ENCODE measurements around the gene LAMA1. TPM values are rescaled to one million over a fixed set of nuclear protein-coding genes. Genes with fewer than 3 reads are reported as not detected.

The LAMA1 gene
- total RNA-seq, 2 donors from 2014 or later, result 0.27 to 0.89 TPM

GRCh38 chr18:7112936-7113335, 4.7 kb downstream of the LAMA1 start:
- intact Hi-C loops (cut with DNase I), result no loop called here
- ATAC-seq (no peak), DNase-seq (no peak)

DNA sequence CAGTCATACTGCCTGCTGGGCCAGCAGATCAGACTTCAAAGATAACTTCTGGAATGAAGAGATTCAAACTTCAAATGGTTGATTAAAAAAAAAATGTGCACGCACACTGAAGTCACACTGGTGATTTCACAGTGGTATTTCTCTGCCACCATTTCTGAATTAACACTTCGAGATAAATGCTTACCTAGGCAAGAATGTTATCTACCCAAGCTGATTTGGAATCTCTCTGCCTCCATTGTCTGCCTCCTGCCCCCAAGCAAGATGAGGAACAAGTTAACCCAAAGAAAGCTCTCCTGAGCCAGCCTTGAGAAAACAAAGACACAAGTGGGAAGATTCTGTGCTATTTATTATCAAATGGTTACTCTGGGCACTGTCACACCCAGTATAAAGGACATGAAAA, 6.5 kb downstream of the LAMA1 start:
- intact Hi-C loops (cut with DNase I), result no loop called here
- no peak for DNase-seq
- no peak for ATAC-seq

- intact Hi-C loops (cut with DNase I), result no loop called here
- ATAC-seq (no peak), DNase-seq (no peak)
Observed at GRCh38 chr18:7105943-7106342, 11.7 kb downstream of the LAMA1 start.

GRCh38 chr18:7105268-7105667, 12.3 kb downstream of the LAMA1 start:
- ATAC-seq, result no peak
- no peak for DNase-seq
- intact Hi-C loops (cut with DNase I), result no loop called here

DNA sequence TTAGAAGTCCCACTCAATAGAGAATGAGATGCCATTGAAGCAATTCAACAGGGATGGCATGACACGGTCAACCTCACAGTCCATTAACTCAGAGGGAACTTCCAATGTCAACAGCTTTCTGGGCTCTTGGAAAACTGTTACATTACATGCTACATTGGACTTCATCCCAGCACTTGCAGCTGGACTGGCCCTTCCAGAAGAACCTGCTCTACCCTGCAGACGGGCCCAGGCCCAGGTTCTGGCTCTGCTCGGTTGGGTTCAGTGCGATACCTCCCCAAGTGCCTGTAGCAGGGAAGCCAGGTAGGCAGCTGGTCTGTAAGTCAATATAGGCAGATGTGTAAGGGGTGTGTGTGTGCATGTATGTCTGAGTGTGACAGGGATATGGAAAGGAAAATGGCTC, 12.9 kb downstream of the LAMA1 start:
- ATAC-seq (no peak), DNase-seq (no peak)
- intact Hi-C loops (cut with DNase I), result no loop called here

DNA sequence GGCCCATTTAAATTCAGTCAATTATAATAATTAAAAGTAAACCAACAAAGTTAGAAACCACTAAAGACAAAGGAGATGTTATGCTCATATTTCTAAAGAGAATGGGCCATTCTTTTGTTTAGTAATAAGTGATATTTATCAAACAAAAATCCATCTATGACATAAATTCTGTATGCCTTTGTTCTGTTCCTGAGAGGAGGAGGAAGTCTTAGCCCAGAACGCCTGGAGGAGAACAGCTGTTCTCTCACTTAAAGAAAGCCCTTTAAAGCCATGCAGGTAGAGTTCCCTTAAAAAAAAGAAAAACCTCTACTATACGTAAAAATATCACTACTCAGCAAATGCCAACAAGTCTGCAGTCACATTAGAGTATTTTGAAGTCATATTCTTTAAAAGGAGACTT, 15.5 kb downstream of the LAMA1 start:
- intact Hi-C loops (cut with DNase I), result no loop called here
- no peak for DNase-seq
- ATAC-seq, result no peak

DNA sequence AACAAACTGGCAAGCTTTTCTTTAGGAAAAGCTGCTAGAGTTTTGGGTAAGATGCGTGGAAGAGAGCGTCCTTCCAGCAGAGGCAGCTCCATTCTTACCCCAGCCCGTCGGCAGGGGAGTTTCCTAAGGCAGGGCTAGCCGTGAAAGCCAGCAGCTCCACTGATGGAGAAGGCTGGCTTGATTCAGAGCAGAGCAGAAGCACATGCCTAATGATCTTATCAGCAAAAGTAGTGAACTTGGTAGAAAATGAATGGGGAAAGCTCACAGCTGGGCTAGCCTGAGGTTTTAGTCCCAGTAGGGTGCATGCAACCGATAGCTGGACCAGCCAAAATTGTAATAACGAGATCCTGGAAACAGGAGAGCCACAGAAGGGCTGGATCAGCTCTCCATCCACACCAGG, 20.8 kb downstream of the LAMA1 start:
- no peak for DNase-seq
- intact Hi-C loops (cut with DNase I), result no loop called here
- no peak for ATAC-seq

DNA sequence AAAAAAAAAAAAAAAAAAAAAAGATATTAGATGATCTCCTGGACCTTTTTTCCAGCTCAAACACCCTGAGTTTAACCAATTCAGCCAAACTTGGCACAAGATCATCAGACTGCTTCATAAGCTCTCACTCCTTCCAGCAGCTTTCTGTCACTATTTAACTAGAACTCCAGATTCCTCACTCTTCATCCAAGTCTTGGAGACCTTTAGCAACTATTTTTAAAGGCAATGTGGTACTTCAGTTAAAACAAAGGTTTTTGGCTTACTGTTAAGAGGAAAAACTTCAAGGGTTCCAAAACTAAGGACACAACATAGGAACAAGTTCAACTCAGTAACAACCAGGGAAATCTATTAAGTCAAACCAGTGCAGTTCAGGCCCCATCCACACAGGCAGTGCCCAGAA, 23.2 kb downstream of the LAMA1 start:
- ATAC-seq (no peak), DNase-seq (no peak)
- intact Hi-C loops (cut with DNase I), result no loop called here

DNA sequence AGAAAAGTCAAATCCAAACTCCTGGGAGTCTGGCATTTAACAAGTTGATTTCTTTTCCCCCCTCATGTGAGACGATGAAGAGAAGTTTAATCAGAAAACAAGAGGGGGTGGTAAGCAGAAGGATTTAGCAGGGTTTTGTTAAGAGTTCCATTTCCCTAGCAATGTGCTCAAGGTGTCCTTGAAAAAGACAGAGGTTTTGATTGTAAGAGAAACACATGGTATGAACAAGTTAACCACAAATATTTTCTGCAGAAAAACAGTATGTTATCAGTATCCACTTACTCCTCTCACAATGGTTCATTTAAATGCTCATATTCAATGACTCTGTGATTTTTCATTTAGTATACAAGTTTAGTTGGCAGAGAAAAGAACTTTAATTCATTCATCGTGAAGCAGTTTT, 26.8 kb downstream of the LAMA1 start:
- ATAC-seq (no peak), DNase-seq (no peak)
- intact Hi-C loops (cut with DNase I), result no loop called here

DNA sequence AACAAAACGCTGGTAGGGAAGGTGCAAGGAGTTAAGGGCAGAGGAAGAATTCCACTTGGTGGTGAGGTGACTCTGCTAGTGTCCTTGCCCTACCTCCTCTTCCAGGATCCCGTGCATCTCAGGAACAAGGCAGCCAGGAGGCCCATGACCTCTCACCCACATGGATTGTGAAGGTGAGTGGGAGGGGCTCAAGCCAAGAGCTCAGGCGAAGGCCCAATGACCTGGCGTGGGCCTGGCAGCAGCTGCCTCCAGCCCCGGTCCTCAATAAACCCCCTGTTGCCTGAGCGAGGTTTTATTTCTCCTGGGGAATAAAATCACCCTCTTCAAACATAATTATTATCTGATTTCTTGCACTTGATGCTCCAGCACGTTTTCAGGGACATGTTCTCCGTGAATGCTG, 28.2 kb downstream of the LAMA1 start:
- ATAC-seq, result no peak
- intact Hi-C loops (cut with DNase I), result no loop called here
- no peak for DNase-seq

- ATAC-seq, result peak in 1 of 2 donors; percentile 86
- DNase-seq, result no peak
- intact Hi-C loops (cut with DNase I), result no loop called here
Observed at GRCh38 chr18:7084080-7085065, 33.2 kb downstream of the LAMA1 start.

- DNase-seq (no peak), ATAC-seq (no peak)
- intact Hi-C loops (cut with DNase I), result no loop called here
Observed at GRCh38 chr18:7082671-7083070, 34.9 kb downstream of the LAMA1 start.

DNA sequence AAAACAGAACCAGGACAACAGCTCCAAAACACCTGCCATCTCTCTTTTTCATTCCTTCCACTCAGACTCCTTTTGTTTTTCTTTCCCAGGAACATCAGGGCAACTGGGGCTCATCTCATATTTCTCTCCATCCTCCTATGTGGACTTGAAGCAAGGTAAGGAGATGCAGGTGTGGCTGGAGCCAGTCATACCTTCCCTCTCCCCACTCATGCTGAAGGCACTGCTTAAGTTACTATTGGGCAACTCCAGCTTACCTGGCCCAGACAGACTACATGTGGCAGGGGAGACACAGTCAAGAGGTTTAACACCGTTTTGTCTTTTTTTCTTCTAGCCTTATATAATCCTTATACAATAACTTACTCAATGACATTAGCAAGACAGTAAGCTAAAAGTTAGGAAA, 38.4 kb downstream of the LAMA1 start:
- no peak for ATAC-seq
- no peak for DNase-seq
- intact Hi-C loops (cut with DNase I), result no loop called here

GRCh38 chr18:7072593-7072992, 45.0 kb downstream of the LAMA1 start:
- intact Hi-C loops (cut with DNase I), result no loop called here
- ATAC-seq, result no peak
- no peak for DNase-seq

DNA sequence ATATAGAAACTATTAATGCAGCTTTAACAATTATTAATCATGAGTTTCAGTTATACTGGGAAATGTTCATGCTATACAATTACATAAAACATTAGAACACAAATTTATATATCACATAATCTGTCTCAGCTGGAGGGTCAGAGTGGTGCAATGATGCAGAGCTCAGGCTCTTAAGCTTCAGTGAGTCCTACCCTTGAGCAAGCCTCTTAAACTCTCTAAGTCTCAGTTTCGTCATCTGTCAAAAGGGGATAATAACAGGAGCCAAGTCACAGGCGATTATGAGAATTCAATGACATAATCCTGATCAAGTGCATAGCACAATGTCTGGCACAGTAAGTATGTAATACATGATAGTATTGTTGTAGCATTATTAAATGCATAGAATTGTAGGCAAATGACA, 46.0 kb downstream of the LAMA1 start:
- ATAC-seq, result no peak
- no peak for DNase-seq
- intact Hi-C loops (cut with DNase I), result no loop called here

- ATAC-seq, result no peak
- no peak for DNase-seq
- intact Hi-C loops (cut with DNase I), result no loop called here
Observed at GRCh38 chr18:7070466-7070865, 47.1 kb downstream of the LAMA1 start.

DNA sequence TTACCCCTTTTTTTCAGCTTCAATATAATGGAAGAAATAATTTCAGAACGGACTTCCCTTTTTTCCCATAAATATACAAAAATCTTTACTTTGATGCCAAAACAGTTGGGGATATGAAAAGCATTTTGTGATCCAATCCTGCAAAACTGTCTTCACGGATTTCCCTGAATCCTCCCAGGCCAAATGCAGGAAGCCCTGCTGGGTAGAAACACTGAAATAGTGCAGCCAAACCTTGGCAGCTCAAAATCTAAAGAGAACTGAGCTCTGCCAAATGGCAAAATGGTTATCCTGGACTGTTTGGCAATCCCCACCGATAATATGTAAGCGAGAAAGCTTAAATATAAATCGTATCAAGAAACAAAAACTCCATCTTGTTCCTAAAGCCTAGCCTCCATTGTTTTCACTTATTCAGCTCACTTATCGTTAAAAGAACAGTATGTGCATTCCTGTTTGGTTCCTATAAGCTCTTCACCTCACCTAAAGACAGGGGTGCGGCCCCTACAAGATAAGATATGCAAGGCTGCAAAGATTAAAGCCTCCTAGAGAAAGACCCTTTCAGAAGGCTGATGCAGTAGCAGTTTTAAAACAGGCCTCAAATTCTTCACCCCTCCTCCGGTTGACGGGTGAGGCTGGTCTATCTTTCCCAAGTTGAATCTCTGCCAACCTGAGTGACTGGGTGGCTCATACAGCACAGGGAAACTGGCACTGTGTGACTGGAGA, 48.6 kb downstream of the LAMA1 start:
- DNase-seq, result no peak
- no peak for ATAC-seq
- intact Hi-C loops (cut with DNase I), result no loop called here

DNA sequence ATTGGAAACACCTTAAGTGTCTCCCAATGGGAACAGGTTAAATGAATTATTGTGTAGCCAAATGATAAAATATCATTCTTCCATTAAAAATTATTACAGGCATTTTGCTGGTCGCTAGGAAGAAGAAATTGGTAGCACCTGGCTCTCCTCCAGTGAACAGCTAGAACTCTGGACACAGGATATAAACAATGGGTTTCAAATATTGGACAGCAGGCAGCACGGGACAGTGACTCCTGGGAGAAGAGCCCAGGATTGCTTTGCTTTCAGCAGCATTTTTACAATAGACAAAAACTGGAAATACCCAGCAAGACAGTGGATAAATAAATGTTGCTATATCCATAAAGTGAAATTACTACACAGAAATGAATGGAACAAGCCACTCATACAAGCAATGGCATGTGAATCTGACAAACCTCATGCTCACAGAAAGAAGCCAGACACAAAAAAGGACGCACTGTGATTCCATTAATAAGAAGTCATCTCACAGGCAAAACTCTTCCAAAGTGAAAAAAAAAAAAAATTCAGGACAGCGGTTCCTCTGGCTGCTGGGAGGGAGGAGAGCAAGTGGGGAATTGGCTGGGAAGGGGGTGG, 50.5 kb downstream of the LAMA1 start:
- intact Hi-C loops (cut with DNase I), result no loop called here
- DNase-seq, result no peak
- no peak for ATAC-seq

- DNase-seq (no peak), ATAC-seq (no peak)
- intact Hi-C loops (cut with DNase I), result no loop called here
Observed at GRCh38 chr18:7065736-7066135, 51.9 kb downstream of the LAMA1 start.

DNA sequence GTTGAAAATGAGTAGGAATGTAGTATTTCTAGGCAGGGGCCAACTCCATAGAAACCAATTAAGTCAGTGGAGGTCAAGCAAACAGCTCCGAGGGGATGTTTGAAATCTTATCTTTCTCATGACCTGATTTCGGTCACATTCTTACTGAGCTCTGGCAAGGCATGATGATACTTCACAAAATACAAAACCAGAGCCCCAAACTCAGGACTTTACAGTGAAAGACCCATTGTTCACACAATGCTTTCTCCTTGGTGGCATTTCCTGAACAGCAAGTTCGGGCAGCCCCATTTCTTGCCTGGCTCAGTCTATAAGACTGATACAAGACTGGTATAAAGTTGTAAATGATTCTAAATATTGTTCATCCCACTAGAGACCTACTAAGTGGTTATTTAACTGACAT, 53.3 kb downstream of the LAMA1 start:
- no peak for ATAC-seq
- intact Hi-C loops (cut with DNase I), result no loop called here
- no peak for DNase-seq

Data from left cardiac atrium (tissue), 4 donors.